GM12872 (cell line): ENCODE results near the gene LRP1.

Experiments
- CTCF ChIP-seq: IDR thresholded peaks from 3 replicates; pipeline ENCODE4 v1.5.1; 2011; ENCODE audit warnings: low read depth, mild to moderate bottlenecking, low read length, moderate library complexity; ENCODE audit not compliant: insufficient read depth

LRP1 gene

GRCh38 chr12:57196956-57197355 lies 68.7 kb downstream of the LRP1 start:
- no peak for TF ChIP-seq CTCF

GRCh38 chr12:57198329-57198728 lies 70.0 kb downstream of the LRP1 start:
- TF ChIP-seq CTCF, result no peak

GRCh38 chr12:57199191-57199590 lies 70.9 kb downstream of the LRP1 start:
- TF ChIP-seq CTCF, result no peak

GRCh38 chr12:57200497-57200896 lies 72.2 kb downstream of the LRP1 start:
- TF ChIP-seq CTCF, result no peak

- TF ChIP-seq CTCF, result no peak
Measured at GRCh38 chr12:57201219-57201618, 72.9 kb downstream of the LRP1 start.

GRCh38 chr12:57201631-57202030 lies 73.3 kb downstream of the LRP1 start:
- no peak for TF ChIP-seq CTCF

GRCh38 chr12:57202321-57202720 lies 74.0 kb downstream of the LRP1 start:
- TF ChIP-seq CTCF, result no peak

- TF ChIP-seq CTCF, result no peak
Measured at GRCh38 chr12:57203201-57203600, 74.9 kb downstream of the LRP1 start.
